Neural progenitor cell (in vitro differentiated cells): ENCODE data around the gene C10orf67.

ENCODE experiments used
- EZH2 ChIP-seq: fragments of 200-600 bp; sonication (generic); IDR thresholded peaks from 2 replicates; pipeline ENCODE4 v1.6.1; 2017; ENCODE audit warnings: antibody characterized with exemption, mild to moderate bottlenecking, moderate library complexity
- TF ChIP-seq, protein P1 (sequence below): fragments of 200-600 bp; sonication (generic); IDR thresholded peaks from 2 replicates; pipeline ENCODE4 v1.5.1; 2017; ENCODE audit warnings: antibody characterized with exemption, mild to moderate bottlenecking

DNA sequence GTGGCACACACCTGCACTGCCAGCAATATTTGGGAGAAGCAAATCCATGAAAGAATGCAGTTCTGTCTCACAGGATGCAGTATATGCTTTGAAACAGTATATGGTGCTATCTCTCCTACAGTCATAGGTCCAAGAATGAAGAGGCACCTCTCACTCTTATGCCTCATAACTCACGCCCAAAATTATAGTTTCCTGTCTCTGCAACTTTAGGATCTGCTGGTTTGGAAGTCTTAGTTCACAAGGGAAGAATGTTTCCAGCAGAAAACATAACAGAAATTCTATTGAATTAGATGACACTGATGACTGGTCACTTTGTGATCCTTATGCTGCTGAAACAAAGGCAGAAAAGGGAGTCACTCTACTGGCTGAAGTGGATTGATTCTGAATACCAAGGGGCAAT is 5.7 kb downstream of the C10orf67 start:
- TF ChIP-seq EZH2: no peak
- TF ChIP-seq, protein P1, sequence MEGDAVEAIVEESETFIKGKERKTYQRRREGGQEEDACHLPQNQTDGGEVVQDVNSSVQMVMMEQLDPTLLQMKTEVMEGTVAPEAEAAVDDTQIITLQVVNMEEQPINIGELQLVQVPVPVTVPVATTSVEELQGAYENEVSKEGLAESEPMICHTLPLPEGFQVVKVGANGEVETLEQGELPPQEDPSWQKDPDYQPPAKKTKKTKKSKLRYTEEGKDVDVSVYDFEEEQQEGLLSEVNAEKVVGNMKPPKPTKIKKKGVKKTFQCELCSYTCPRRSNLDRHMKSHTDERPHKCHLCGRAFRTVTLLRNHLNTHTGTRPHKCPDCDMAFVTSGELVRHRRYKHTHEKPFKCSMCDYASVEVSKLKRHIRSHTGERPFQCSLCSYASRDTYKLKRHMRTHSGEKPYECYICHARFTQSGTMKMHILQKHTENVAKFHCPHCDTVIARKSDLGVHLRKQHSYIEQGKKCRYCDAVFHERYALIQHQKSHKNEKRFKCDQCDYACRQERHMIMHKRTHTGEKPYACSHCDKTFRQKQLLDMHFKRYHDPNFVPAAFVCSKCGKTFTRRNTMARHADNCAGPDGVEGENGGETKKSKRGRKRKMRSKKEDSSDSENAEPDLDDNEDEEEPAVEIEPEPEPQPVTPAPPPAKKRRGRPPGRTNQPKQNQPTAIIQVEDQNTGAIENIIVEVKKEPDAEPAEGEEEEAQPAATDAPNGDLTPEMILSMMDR: no peak
